HG03039 (cell line): ENCODE data around the gene SELENOT.

ENCODE experiments used
- ATAC-seq: cut with Tn5 transposase; IDR thresholded peaks from one replicate; pipeline ENCODE4 v1.9.1; 2021; ENCODE audit warnings: mild to moderate bottlenecking, moderate library complexity; ENCODE audit not compliant: unreplicated experiment

Gene SELENOT

DNA sequence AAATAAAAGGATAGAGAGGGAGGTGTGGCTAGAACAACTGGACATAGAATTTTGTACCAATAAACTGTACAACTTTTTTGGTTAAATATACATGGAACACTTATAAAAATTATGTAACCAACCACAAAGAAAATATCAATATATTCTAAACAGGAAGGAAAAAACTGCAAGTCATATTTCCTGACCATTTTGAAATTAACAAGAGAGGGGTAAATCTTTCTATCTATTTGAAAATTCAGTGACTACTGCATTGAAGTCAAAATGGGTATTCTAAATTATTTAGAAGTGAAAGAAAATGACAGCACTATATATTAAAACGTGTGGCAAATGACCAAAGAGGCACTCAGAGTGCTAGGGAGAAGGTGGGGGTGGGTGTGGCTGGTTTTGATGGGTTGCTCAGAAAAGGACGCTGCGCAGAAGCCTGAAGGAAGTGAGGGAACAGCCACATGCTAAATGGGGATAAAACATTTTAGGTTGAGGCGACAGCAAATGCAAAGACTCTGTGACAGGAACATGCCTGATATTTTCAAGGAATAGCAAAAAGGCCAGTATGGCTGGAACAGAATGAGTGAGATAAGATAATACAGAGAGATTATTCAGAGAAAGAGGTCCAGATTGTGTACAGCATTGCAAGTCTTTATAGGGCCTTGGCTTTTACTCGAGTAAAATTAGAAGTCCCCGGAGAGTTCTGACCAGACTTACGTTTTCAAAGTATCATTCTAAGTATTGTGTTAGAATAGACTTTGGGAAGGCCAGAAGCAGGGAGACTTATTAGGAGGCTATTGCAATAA is 59.5 kb downstream of the SELENOT start:
- ATAC-seq, result no peak

DNA sequence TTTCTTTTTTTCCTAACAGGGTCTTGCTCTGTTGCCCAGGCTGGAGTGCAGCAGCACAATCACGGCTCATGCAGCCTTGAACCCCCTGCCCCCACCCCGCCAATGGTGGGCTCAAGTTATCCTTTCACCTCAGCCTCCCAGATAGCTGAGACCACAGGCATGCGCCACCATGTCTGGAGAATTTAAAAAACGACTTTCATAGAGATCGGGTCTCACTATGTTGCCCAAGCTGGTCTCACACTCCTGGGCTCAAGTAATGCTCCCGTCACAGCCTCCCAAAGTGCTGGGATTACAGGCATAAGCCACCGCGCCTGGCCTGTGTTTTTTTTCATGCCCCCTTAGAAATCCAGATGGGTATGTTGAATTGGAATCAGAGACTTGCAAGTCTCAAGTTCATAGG is 60.3 kb downstream of the SELENOT start:
- ATAC-seq, result no peak

DNA sequence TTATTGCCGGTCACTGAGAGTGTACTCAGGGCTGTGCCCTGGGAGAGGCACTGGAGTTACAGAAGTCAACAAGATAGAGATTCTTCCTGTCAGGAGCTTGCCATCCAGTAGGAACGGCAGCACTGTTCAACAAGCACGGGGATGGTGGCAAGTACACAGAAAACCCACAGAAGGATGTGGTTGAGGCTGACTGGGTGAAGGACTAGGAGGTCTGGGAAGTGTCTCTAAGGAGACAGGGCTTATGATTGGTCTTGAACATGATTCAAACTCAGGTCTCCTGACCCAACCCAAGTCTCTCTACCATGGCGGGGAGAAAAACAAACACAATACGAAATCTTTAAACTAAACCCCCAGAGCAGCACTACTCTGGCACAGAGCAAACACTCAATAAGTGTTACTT is 63.0 kb downstream of the SELENOT start:
- no peak for ATAC-seq

DNA sequence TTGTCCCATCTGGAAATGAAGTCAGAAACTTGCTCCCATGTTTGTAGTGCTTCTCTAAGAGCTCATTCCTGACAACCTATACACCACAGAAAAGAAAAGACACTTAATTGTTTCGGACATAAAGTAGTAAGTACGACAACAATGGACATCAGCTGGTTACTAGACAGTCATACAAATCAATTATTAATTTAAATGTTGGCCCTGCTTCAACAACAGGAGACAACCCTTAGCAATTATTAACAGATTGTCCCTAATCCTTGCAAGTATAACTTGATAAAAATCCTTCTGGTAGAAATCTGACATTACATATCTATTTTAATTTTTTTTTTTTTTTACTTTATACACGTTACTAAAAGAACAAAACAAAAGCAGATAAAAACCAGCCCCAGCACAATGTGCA is 70.8 kb downstream of the SELENOT start:
- ATAC-seq, result no peak

DNA sequence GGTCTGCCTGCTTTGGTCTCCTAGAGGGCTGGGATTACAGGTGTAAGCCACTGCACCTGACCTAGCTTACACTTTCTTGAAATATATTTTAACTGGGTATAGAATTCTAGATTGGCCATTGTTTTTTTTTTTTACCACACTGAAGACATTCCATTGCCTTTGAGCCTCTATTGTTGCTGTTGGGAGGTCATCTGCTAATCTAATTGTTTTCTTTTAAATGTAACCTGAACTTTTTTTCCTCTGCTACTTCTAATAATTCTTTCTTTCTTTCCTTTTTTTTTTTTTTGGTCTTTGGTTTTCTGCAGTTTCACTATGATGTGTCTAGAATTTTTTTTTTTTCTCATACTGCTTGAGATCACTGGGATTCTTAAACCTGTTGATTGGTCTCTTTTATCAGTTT is 72.5 kb downstream of the SELENOT start:
- ATAC-seq, result no peak
